HG03025 (cell line): ENCODE results near the gene MPC1.
"Not testable (repeated sequence)": the region's sequence is repeated elsewhere in the genome, so short reads cannot be mapped to it uniquely, and the experiment has no call there.

Experiments
- ATAC-seq: cut with Tn5 transposase; IDR thresholded peaks from one replicate; pipeline ENCODE4 v1.9.1; 2021; ENCODE audit warnings: mild to moderate bottlenecking, moderate library complexity; ENCODE audit not compliant: unreplicated experiment, low FRiP score

Gene MPC1

GRCh38 chr6:166408936-166409755 lies 26.4 kb upstream of the MPC1 start:
- no peak for ATAC-seq

GRCh38 chr6:166406197-166406596 lies 23.5 kb upstream of the MPC1 start:
- ATAC-seq = no peak

- no peak for ATAC-seq
These were observed 22.6 kb upstream of the MPC1 start for GRCh38 chr6:166405386-166405785.

- ATAC-seq = no peak
These were observed 20.0 kb upstream of the MPC1 start for GRCh38 chr6:166402582-166403277.

- ATAC-seq = not testable (repeated sequence)
These were observed 18.0 kb upstream of the MPC1 start for GRCh38 chr6:166400649-166401250.

GRCh38 chr6:166400181-166400580 lies 17.4 kb upstream of the MPC1 start:
- no peak for ATAC-seq

- ATAC-seq = no peak
These were observed 15.6 kb upstream of the MPC1 start for GRCh38 chr6:166398348-166398747.

GRCh38 chr6:166397849-166398248 lies 15.1 kb upstream of the MPC1 start:
- no peak for ATAC-seq

GRCh38 chr6:166395778-166396177 lies 13.0 kb upstream of the MPC1 start:
- no peak for ATAC-seq

GRCh38 chr6:166395351-166395750 lies 12.6 kb upstream of the MPC1 start:
- ATAC-seq = no peak

GRCh38 chr6:166394036-166394892 lies 11.5 kb upstream of the MPC1 start:
- no peak for ATAC-seq

- ATAC-seq = no peak
These were observed 10.7 kb upstream of the MPC1 start for GRCh38 chr6:166393535-166393823.

GRCh38 chr6:166392755-166393534 lies 10.2 kb upstream of the MPC1 start:
- ATAC-seq = not testable (repeated sequence)

- no peak for ATAC-seq
These were observed 6.4 kb upstream of the MPC1 start for GRCh38 chr6:166389119-166389518.

GRCh38 chr6:166388290-166389004 lies 5.7 kb upstream of the MPC1 start:
- no peak for ATAC-seq

GRCh38 chr6:166387642-166388289 lies 5.0 kb upstream of the MPC1 start:
- ATAC-seq = no peak

- ATAC-seq = not testable (repeated sequence)
These were observed 4.4 kb upstream of the MPC1 start for GRCh38 chr6:166387098-166387497.

GRCh38 chr6:166386111-166386510 lies 3.4 kb upstream of the MPC1 start:
- ATAC-seq = no peak

GRCh38 chr6:166383802-166384363 lies 1.1 kb upstream of the MPC1 start:
- not testable (repeated sequence) for ATAC-seq
